Measurements from ENCODE around the gene AIFM1. TPM values are rescaled to one million over a fixed set of nuclear protein-coding genes. Genes with fewer than 3 reads are reported as not detected.
A peak's percentile ranks its signal among the peaks of the same experiment; 100 is the strongest.

Gene AIFM1
- total RNA-seq, 1 experiment from 2014 or later, result 22.4 TPM

DNA sequence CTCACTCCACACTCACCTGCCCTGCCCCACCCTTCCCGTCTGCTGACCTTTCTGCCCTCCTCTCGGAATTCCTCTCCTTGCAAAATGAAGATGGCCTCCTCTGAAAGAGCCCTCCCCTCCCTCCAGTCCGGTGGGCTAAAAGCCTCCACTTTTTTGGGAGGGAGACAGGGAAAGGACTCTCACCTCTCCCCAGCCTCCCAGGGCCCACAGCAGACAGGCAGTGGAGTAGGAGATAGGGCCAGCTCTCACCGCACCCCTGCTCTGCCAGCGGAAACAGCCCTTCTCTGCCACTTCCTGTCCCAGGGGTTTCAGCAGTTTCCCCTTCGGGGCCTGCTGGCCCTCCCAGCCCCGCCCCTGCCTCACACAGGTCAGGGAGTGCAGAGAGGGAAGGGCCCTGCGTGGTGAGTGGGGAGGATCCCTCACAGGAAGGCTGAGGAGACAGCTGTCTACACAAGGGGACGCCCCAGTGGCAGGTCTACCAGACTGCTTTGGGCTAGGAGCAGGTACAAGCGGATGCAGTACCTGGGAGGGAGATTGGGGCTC, 73.6 kb downstream of the AIFM1 start:
- DNase-seq (ENCODE audit: low read depth), result no peak

DNA sequence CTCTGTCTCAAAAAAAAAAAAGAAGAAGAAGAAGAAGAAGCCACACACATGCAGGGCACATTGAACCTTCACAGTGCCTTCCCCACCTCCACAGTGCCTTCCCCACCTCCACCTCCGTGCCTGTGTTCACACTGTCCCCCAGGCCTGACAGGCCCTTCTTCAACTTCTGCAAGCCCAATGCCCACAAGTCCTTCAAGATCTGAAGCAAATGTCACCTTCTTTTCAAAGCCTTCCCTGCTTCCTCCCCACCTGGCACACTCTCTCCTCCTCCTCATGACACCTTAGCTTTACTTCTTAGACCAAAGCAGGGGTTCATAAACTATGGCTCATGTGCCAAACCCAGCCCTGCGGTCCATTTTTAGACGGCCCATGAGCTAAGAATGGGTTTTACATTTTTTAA, 75.3 kb downstream of the AIFM1 start:
- DNase-seq (ENCODE audit: low read depth), result no peak

DNA sequence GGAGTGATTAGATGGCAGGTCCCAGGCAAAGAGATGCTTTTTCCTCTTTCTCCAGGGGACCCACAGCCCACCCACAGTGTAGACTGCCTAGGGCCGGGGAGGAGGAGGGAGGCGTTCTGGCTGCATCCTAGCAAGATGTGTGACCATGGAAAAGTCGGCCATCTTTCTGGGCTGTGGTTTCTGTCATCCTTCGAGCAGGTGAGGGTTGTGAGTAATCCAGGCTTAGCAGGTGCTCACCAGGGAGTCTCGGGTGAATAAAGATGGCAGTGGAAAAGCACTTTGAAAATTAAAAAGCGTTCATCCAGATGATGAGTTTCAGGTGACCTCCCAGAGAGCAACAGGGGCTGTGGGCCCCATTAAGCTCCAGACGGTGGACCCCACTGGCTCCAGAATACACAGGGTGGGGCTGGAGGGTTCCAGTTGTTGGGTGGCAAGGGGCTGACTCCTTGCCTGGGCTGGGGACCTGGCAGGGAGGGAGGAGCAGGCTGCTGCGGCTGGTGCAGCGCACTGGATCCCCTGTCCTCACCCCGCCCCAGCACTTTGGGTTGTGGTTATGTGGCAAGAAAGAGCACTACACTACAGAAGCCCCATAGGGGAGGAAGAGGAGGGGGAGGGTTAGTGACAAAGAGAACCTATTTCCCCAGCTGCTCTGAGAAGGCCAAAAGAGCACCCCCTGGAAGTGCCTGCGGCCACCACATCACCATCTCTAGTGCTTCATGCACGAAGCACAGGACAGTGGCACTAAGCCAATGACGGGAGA, 79.0 kb downstream of the AIFM1 start:
- DNase-seq (ENCODE audit: low read depth), result no peak

DNA sequence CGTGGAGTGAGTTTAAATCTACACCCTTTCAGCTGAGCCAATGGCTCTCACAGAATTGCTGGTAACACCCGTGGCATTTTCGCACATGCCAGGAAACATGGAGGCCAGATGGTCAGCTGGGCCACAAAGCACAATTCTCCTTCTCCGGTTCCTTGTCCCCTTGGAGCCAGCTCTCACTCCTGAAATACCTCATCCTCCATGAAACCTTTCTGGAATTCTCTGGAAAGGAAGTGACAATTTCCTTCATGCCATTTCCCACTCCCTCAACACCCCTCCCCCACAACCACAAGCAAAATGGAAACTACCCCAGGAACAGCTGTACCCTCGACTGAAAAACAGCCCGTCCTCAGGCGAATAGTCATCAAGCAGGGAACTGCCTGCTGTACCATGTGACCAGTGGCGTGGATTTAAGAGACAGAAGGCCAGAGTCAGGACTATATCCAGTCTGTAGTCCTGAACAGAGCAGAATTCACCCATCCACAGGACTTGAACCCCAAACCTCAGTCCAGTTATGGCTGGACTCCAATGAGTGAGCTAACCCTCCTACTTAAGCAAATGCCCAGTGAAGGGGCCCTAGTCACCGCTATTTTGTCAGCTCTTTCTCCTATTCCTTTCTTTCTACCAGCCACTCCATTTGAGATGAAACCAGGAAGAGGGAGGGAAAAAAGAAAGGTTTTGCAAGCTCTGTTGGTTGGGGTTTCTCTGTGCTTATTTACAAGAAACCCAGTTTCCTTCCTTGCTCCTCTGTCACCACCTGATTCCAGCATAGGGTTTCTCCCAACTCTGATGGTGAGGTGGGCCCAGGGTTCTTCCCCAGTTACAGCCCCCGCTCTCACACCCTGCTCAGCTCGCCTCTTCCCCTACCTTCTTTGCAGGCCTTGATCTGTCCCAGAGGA, 79.8 kb downstream of the AIFM1 start:
- DNase-seq (ENCODE audit: low read depth), result no peak

DNA sequence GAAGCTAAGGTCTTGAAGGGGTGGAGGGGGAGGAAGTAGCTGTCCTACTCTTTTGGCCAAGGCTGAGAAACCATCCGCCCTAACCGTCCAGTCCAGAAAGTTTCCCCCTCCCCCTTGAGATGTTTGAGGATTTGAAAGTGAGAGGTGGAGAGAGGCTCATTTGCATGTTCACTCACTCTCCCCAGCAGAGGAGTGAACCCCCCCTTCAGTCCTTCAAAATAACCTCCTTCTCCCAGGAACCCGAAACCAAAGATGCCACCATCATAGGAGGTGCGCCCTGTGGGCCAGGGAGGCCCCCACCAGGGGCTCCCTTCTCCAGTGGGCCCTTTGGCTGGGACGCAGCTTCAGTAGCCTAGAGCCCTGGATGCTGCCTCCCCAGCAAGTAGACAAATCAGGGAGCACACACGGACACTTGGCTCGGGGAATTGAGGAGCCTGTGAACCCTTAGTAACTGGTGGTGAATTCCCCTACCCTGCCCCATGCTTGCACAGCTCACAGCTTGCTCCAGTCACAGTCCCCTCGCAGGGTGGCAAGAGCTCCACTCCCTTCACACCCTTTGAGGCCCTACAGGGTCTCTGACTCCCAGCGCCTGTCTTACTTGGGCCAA, 80.9 kb downstream of the AIFM1 start:
- no peak for DNase-seq (ENCODE audit: low read depth)

DNA sequence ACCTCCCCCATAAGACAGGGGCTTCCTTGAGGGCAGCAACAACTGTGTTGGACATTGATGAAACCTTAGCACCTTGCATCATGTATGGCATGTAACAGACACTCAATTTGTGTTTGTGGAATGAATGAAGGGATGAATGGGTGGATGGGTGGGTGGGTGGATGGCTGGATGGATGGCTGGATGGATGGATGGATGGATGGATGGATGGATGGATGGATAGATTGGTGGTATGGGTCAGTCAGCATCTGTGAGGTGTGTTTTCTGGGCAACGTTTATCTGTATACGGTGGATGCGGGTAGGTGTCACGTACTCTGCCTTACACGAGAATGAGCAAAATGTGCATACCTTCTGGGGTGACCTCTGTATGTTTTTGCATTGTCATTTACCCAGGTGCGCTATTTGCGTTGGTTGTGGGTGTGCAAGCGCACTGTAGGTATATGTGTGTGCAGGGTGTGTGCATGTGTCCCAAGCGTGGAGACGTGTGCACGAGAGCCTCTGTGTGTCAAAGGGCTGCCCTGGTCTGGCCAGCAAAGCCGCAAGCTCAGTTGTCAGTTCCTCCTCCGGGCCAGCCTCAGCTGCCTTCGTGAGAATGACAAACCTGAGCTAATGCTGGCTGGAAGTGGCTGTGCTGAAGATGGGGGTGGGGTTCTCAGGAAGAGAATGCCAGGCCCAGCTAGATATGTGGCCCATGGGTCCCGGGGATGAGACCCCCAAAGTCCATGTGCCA, 81.8 kb downstream of the AIFM1 start:
- DNase-seq (ENCODE audit: low read depth), result no peak

DNA sequence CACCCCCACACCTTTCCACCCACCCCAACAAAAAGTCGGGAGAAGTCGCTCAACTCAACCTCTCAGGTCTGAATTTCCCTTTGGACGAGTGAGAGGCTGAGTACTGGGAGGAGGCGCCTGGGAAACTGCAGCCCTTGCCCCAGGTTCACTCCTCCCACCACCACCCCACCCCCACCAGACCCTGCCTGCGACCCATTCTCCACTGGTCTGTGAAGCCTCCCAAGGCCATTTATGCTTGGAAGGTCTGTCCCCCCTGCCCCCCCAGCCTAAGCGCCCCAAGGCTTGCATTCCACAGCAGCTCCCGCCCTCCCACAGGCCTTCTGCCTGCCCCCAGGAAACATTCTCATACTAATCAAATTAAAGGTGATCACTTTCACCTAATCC, 82.5 kb downstream of the AIFM1 start:
- no peak for DNase-seq (ENCODE audit: low read depth)

DNA sequence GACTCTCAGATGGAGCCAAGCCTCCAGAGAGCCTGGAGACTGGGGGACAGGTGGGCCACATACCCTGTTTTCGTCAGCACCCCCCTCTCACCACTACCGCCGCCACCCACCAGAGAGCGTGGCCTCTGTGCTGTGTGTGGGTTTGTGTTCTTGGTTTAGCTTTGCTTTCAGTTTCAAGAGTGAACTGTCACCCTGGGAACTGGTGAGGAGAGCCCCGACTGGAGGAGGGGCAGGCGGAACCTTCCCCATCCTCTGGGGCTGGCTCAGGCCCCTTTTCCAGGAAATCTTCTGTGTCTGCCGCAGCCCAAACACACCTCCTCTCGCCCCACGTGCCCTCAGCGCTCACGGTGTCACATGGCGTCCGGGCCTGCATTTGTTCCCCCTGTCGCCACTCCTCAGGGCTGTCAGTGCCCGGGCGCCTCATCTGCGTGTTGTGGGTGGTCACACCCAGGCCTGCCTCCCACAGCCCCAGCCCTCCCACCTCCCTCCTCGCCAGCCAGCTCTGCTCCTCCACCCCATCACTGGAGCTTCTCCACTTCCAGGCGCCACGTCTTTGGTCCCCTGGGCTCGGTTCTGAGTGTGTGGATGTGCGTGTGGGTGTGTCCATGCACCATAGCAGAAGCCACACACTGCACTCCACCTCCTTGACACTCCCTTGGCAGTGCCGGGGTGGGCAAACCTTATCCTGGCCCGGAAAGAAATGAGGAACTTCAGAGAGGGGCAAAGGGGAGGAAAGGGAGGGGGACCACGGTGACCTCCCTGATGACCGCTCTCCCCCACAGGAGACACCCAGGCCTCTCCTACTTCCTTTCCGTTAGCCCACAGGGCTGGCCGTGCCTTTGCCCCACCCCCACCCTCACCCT, 83.2 kb downstream of the AIFM1 start:
- DNase-seq (ENCODE audit: low read depth), result no peak

DNA sequence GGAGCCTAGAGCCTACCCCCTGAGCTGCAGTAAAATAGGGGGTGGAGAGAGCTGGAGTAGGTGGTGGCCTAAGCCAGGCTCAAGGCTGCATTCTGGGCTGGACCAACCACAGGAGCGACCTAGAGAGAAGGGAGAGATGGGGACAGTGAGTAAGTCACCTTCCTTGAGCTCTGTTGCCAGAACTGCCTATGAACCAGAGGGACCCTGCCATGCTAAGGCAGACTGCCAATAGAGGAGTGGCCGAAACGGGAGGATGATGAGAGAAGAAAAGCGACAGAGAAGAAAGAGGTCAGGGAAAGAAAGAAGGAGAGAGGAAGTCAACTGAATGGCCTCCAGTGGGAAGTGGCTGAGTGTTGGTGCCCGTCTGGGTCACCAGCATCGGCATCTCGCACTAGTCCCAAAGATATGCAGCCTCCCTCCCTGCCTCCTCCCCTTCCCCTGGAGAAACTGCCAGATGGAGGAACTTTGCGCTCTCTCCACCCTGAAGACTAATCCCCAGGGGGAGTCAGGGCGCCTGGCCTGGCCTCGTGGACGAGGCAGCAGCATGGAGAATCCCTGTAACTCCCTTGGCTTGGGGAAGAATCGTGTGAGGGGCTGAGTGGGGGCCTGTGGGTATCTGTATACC, 84.1 kb downstream of the AIFM1 start:
- no peak for DNase-seq (ENCODE audit: low read depth)

DNA sequence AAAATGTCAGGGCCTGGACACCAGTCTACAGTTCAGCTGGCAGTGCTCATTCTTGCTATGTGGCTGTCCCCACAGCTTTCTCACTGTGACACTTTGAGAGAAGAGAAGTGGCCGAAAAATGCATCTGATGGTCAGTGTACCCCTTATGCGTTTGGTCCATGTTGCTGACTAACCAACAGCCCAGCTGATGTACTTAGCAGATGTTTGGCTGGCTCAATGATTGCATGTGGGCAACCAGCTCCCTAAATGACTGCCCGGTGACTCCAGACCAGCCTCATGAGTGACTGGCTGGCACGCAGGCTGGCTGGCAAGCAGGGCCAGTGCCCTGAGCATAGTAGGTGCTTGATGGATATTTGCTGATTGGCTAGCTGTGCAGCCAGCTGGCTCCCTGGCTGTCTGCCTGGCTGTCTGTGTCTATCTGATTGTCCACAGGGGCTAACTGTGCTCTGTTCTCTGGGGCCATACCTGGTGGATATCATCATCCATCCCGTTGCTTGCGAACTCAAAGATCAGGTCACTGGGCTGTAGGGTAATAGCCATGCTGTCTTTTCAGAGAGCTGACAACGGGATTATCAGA, 84.8 kb downstream of the AIFM1 start:
- DNase-seq (ENCODE audit: low read depth), result no peak

DNA sequence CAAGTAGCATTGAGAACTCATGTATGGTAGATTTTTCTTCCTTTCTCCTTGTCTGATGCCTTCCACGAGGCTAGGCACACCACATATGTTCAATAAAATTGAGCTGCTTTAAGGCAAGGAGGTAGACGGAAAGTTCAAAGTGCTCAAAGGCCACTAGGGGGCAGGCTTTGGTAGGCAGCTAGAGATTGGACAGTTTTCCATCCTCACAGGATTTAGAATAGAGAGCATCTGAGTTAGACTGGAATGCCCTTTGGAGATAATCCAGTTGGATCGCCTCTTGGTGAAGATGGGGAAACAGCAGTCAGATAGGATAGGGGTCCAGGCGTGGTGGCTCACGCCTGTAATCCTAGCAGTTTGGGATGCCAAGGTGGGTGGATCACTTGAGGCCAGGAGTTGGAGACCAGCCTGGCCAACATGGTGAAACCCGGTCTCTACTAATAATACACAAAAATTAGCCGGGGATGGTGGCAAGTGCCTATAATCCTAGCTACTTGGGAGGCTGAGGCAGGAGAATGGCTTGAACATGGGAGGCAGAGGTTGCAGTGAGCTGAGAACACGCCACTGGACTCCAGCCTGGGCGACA, 85.7 kb downstream of the AIFM1 start:
- peak; percentile 52 for DNase-seq (ENCODE audit: low read depth)

Other genes starting within 250 kb of the AIFM1 start
- gene BCORL1, start 183.2 kb downstream of the AIFM1 start, total RNA-seq (2014; rRNA removed; shearing (Covaris generic)), result 0.54 and 0.63 TPM in 2 replicates
- gene ELF4, start 55.3 kb downstream of the AIFM1 start, total RNA-seq (2014; rRNA removed; shearing (Covaris generic)), result 15.6 and 18.3 TPM in 2 replicates
- gene RAB33A, start 6.1 kb upstream of the AIFM1 start, total RNA-seq (2014; rRNA removed; shearing (Covaris generic)), result 0.11 TPM in 1 of 2 replicates, not detected in the other
- gene ZNF280C, start 103.1 kb upstream of the AIFM1 start, total RNA-seq (2014; rRNA removed; shearing (Covaris generic)), result 3.8 and 5.3 TPM in 2 replicates
- 14.1 and 24.4 TPM in 2 replicates for gene SLC25A14, start 174.1 kb upstream of the AIFM1 start, total RNA-seq (2014; rRNA removed; shearing (Covaris generic))
- not detected in 2 replicates for gene GPR119, start 219.8 kb upstream of the AIFM1 start, total RNA-seq (2014; rRNA removed; shearing (Covaris generic))
- 24.3 and 28.0 TPM in 2 replicates for gene RBMX2, start 236.1 kb upstream of the AIFM1 start, total RNA-seq (2014; rRNA removed; shearing (Covaris generic))